K562 (cell line): Measurements from ENCODE around the gene ERVK3-1. TPM values are rescaled to one million over a fixed set of nuclear protein-coding genes. Genes with fewer than 3 reads are reported as not detected.

Experiments
- ATF7 ChIP-seq: fragments of 450-650 bp; IDR thresholded peaks from 2 replicates; pipeline ENCODE4 v1.7.1; 2014; ENCODE audit warnings: mild to moderate bottlenecking, moderate library complexity
- BMI1 ChIP-seq: fragments of 150-350 bp; IDR thresholded peaks from 2 replicates; pipeline ENCODE4 v1.6.1; 2014; ENCODE audit warnings: low read length
- BRD4 ChIP-seq: fragments of 200-600 bp; sonication (generic); IDR thresholded peaks from 2 replicates; pipeline ENCODE4 v1.6.1; 2017; ENCODE audit warnings: inconsistent platforms
- CBFA2T3 ChIP-seq: fragments of 450-650 bp; IDR thresholded peaks from 2 replicates; pipeline ENCODE4 v1.6.1; 2017
- CEBPB ChIP-seq: fragments of 450-650 bp; IDR thresholded peaks from 2 replicates; pipeline ENCODE4 v1.6.1; 2016; ENCODE audit warnings: missing genetic modification characterization, missing compliant biosample characterization
- COPS2 ChIP-seq: fragments of 450-650 bp; conservative IDR thresholded peaks from 2 replicates; pipeline ENCODE4 v1.6.1; 2016; ENCODE audit warnings: mild to moderate bottlenecking, moderate library complexity
- EP300 ChIP-seq: IDR thresholded peaks from 2 replicates; pipeline ENCODE4 v1.6.1; 2012; ENCODE audit warnings: low read length, improper control_type of control experiment
- IRF2 ChIP-seq: sonication (generic); formaldehyde crosslinking; IDR thresholded peaks from 2 replicates; pipeline ENCODE4 v1.8.1; 2022; ENCODE audit warnings: mild to moderate bottlenecking, missing genetic modification reagents
- MAFF ChIP-seq: IDR thresholded peaks from 2 replicates; pipeline ENCODE4 v1.6.1; 2012; ENCODE audit warnings: low read length, improper control_type of control experiment
- MBD2 ChIP-seq: sonication (generic); IDR thresholded peaks from 2 replicates; pipeline ENCODE4 v1.6.1; 2016; ENCODE audit warnings: low read depth, borderline replicate concordance
- MCM3 ChIP-seq: fragments of 450-650 bp; IDR thresholded peaks from 2 replicates; pipeline ENCODE4 v1.6.1; 2016
- NFXL1 ChIP-seq: fragments of 450-650 bp; formaldehyde crosslinking; IDR thresholded peaks from 2 replicates; pipeline ENCODE4 v1.4.0; 2021; ENCODE audit warnings: mild to moderate bottlenecking
- NR1H2 ChIP-seq: sonication (generic); formaldehyde crosslinking; IDR thresholded peaks from 2 replicates; pipeline ENCODE4 v1.4.0; 2020; ENCODE audit warnings: mild to moderate bottlenecking, missing genetic modification reagents
- PCBP1 ChIP-seq: fragments of 200-400 bp; formaldehyde crosslinking; IDR thresholded peaks from 2 replicates; pipeline ENCODE4 v1.6.1; 2018; ENCODE audit warnings: mild to moderate bottlenecking, low read depth, low read length; ENCODE audit not compliant: poor library complexity, severe bottlenecking
- POLR3G ChIP-seq: IDR thresholded peaks from 2 replicates; pipeline ENCODE4 v1.6.1; 2011; ENCODE audit not compliant: insufficient read length, insufficient replicate concordance; ENCODE audit errors: extremely low read depth
- RB1 ChIP-seq: fragments of 450-650 bp; IDR thresholded peaks from 2 replicates; pipeline ENCODE4 v1.6.1; 2017; ENCODE audit warnings: low read depth, mild to moderate bottlenecking
- SAFB ChIP-seq: fragments of 200-400 bp; formaldehyde crosslinking; IDR thresholded peaks from 2 replicates; pipeline ENCODE4 v1.6.1; 2017; ENCODE audit warnings: low read depth, low read length, borderline replicate concordance
- SIN3A ChIP-seq, 2 experiments: fragments of 150-350 bp in 1 of 2; IDR thresholded peaks; 2 replicates each; pipeline ENCODE4 v1.6.1; 2011 to 2016; ENCODE audit warnings: borderline replicate concordance in 2 of 2, low read depth in 2 of 2, low read length in 2 of 2, mild to moderate bottlenecking in 2 of 2, moderate library complexity in 2 of 2; ENCODE audit not compliant: control insufficient read depth in 1 of 2
- SMAD4 ChIP-seq: fragments of 250-450 bp; sonication (Bioruptor Pico); conservative IDR thresholded peaks from 2 replicates; pipeline ENCODE4 v1.8.0; 2021; ENCODE audit warnings: inconsistent platforms, mild to moderate bottlenecking, moderate library complexity
- SOX6 ChIP-seq: fragments of 450-650 bp; IDR thresholded peaks from 2 replicates; pipeline ENCODE4 v1.6.1; 2014; ENCODE audit warnings: mild to moderate bottlenecking
- XRCC4 ChIP-seq: IDR thresholded peaks from one replicate; pipeline ENCODE4 v1.6.1; 2011; ENCODE audit not compliant: insufficient read depth, insufficient read length; ENCODE audit errors: extremely low read depth
- ZFPM2 ChIP-seq: fragments of 250-450 bp; sonication (Bioruptor Pico); IDR thresholded peaks from 2 replicates; pipeline ENCODE4 v1.5.1; 2022; ENCODE audit warnings: mild to moderate bottlenecking
- polyA plus RNA-seq, 8 experiments: library from polyadenylated mRNA; depleted of rRNA in 4 of 8; stranded (reverse) in 5 of 8; unstranded in 3 of 8; fragments of >200 nt; fragmentation: Nextera tagmentation in 2 of 8; fragmentation: Illumina TruSeq in 1 of 8; extraction: Ambion mirVana in 2 of 8; extraction: Trizol in 1 of 8; gene quantifications; 2 replicates each; pipeline versions ENCODE4 v1.2.1 to v1.2.3, GENCODE V29; 2011 to 2014; ENCODE audit warnings: inconsistent platforms in 1 of 8, missing spikeins in 1 of 8
- total RNA-seq, 7 experiments: library from RNA; depleted of rRNA in 6 of 7; stranded (reverse); fragments of >200 nt in 6 of 7; fragmentation: Illumina TruSeq in 2 of 7; extraction: Trizol in 2 of 7; gene quantifications; 2 replicates each; pipeline versions ENCODE4 v1.2.1 to v1.2.3, GENCODE V29; 2011 to 2021; ENCODE audit warnings: low replicate concordance in 1 of 7
- TF ChIP-seq, protein P1 (sequence below): fragments of 250-450 bp; sonication (Bioruptor Pico); IDR thresholded peaks from 2 replicates; pipeline ENCODE4 v1.4.0; 2020; ENCODE audit warnings: mild to moderate bottlenecking, moderate library complexity, borderline replicate concordance
- TF ChIP-seq, protein P2 (sequence below): fragments of 450-650 bp; IDR thresholded peaks from 2 replicates; pipeline ENCODE4 v1.6.1; 2017; ENCODE audit warnings: antibody characterized with exemption
- TF ChIP-seq, protein P3 (sequence below): fragments of 450-650 bp; formaldehyde crosslinking; IDR thresholded peaks from 2 replicates; pipeline ENCODE4 v1.4.0; 2020; ENCODE audit warnings: mild to moderate bottlenecking, moderate library complexity

ERVK3-1 gene
- total and polyA plus RNA-seq, 9 of the 15 experiments (the other 6 are each of a cell fraction or from before 2014, with no cell fraction given), result 87.6 to 299 (median 119) TPM

DNA sequence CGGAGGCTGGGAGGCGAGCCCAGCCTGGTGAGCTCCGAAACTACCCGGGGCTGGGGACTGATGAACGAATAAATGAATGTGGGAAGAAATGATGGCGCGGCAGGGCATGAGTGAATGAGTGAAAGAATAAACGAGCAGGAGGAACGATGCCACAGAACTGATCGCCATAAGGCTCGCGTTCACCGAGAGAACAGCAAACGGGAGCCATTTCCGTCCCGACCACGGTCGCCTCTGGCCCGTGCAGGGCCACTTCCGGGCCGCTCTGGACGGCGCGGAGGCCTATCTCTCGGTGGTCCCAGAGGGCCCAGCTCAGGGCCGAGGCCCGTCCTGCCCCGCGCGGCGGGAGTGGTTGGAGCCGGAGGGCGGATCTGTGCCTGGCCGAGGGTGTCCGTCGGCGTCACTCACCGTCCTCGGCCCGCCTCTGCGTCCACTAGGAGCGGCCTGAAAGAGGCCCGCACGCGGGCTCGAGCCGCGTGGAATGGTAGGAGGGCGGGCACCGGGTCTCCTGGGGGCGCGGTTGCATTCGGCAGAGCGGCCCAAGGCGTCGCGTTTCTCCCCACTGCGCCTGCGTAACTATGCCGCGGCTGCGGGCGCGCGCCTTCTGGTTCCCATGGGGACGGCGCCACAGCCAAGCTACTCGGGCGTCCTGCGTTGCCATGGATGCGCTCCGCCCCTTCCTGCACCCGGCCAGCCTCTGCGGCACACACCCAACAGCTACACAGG is 57.3 kb downstream of the ERVK3-1 start, which contains the start of gene ZNF497 (continued):
- TF ChIP-seq, protein P1, sequence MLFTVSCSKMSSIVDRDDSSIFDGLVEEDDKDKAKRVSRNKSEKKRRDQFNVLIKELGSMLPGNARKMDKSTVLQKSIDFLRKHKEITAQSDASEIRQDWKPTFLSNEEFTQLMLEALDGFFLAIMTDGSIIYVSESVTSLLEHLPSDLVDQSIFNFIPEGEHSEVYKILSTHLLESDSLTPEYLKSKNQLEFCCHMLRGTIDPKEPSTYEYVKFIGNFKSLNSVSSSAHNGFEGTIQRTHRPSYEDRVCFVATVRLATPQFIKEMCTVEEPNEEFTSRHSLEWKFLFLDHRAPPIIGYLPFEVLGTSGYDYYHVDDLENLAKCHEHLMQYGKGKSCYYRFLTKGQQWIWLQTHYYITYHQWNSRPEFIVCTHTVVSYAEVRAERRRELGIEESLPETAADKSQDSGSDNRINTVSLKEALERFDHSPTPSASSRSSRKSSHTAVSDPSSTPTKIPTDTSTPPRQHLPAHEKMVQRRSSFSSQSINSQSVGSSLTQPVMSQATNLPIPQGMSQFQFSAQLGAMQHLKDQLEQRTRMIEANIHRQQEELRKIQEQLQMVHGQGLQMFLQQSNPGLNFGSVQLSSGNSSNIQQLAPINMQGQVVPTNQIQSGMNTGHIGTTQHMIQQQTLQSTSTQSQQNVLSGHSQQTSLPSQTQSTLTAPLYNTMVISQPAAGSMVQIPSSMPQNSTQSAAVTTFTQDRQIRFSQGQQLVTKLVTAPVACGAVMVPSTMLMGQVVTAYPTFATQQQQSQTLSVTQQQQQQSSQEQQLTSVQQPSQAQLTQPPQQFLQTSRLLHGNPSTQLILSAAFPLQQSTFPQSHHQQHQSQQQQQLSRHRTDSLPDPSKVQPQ (CRISPR knock-in tag), result no peak
- TF ChIP-seq EP300 (no peak), BMI1 (peak; percentile 100), NR1H2 (CRISPR knock-in tag) (peak; percentile 52; the same call in 1 of the 2 replicates), SOX6 (no peak; the same call in 1 of the 2 replicates), XRCC4 (no peak), SAFB (peak; percentile 83), RB1 (no peak; the same call in 1 of the 2 replicates), PCBP1 (peak; percentile 88), IRF2 (no peak), BRD4 (0 out of 2 replicates have a peak, but pooled peaks have one; percentile 25), POLR3G (no peak), MAFF (no peak), SMAD4 (CRISPR knock-in tag) (no peak), SIN3A (IDR thresholded peaks at IDR 0.05; ENCODE audit: borderline replicate concordance in 2 of 2, control insufficient read depth in 1 of 2, low read depth in 2 of 2, low read length in 2 of 2) (peak; percentile 99 to 100), MCM3 (no peak), ZFPM2 (CRISPR knock-in tag) (no peak), NFXL1 (no peak), CBFA2T3 (no peak), CEBPB (tag) (no peak), COPS2 (no peak), ATF7 (peak; percentile 86; the same call in 1 of the 2 replicates), MBD2 (0 out of 2 replicates have a peak, but pooled peaks have one; percentile 72)
- TF ChIP-seq, protein P2, sequence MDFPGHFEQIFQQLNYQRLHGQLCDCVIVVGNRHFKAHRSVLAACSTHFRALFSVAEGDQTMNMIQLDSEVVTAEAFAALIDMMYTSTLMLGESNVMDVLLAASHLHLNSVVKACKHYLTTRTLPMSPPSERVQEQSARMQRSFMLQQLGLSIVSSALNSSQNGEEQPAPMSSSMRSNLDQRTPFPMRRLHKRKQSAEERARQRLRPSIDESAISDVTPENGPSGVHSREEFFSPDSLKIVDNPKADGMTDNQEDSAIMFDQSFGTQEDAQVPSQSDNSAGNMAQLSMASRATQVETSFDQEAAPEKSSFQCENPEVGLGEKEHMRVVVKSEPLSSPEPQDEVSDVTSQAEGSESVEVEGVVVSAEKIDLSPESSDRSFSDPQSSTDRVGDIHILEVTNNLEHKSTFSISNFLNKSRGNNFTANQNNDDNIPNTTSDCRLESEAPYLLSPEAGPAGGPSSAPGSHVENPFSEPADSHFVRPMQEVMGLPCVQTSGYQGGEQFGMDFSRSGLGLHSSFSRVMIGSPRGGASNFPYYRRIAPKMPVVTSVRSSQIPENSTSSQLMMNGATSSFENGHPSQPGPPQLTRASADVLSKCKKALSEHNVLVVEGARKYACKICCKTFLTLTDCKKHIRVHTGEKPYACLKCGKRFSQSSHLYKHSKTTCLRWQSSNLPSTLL, result no peak
- TF ChIP-seq, protein P3, sequence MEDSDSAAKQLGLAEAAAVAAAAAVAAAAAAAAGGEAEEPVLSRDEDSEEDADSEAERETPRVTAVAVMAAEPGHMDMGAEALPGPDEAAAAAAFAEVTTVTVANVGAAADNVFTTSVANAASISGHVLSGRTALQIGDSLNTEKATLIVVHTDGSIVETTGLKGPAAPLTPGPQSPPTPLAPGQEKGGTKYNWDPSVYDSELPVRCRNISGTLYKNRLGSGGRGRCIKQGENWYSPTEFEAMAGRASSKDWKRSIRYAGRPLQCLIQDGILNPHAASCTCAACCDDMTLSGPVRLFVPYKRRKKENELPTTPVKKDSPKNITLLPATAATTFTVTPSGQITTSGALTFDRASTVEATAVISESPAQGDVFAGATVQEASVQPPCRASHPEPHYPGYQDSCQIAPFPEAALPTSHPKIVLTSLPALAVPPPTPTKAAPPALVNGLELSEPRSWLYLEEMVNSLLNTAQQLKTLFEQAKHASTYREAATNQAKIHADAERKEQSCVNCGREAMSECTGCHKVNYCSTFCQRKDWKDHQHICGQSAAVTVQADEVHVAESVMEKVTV (CRISPR knock-in tag), result peak; percentile 9; the same call in 1 of the 2 replicates
